C4-2B (cell line): ENCODE data around the gene DNAH1.

Experiments used
- H3K27ac ChIP-seq: fragments of 450-650 bp; 2 replicates; pipeline ENCODE4 v1.5.1; 2017
- CTCF ChIP-seq: fragments of 450-650 bp; conservative IDR thresholded peaks from 2 replicates; pipeline ENCODE4 v1.5.1; 2017; ENCODE audit warnings: mild to moderate bottlenecking
- ZFX ChIP-seq: fragments of 450-650 bp; IDR thresholded peaks from 2 replicates; pipeline ENCODE4 v1.6.1; 2017

Gene DNAH1

GRCh38 chr3:52440249-52440551 is 124.1 kb downstream of the DNAH1 start:
- H3K27ac ChIP-seq: no peak overlapping the region
- no peak for TF ChIP-seq ZFX
- no peak for TF ChIP-seq CTCF

GRCh38 chr3:52440671-52441070 is 124.6 kb downstream of the DNAH1 start:
- no peak for TF ChIP-seq CTCF
- TF ChIP-seq ZFX: no peak

GRCh38 chr3:52441091-52441771 is 125.1 kb downstream of the DNAH1 start:
- TF ChIP-seq ZFX (no peak), CTCF (no peak)
- no peak overlapping the region for H3K27ac ChIP-seq

More at GRCh38 chr3:52440671-52441070, 124.6 kb downstream of the DNAH1 start:
- no peak overlapping the region for H3K27ac ChIP-seq

GRCh38 chr3:52441772-52442332 is 125.7 kb downstream of the DNAH1 start:
- no peak overlapping the region for H3K27ac ChIP-seq
- no peak for TF ChIP-seq ZFX
- TF ChIP-seq CTCF: no peak

- H3K27ac ChIP-seq: no peak overlapping the region
- no peak for TF ChIP-seq CTCF
- TF ChIP-seq ZFX: no peak
Measured at GRCh38 chr3:52442409-52443267, 126.5 kb downstream of the DNAH1 start.

GRCh38 chr3:52443268-52443610 is 127.1 kb downstream of the DNAH1 start:
- no peak for TF ChIP-seq ZFX
- TF ChIP-seq CTCF: no peak
- H3K27ac ChIP-seq: no peak overlapping the region
